HPDE6-E6E7 (cell line): ENCODE data around the gene BTBD16.

ENCODE experiments used
- DNase-seq: peaks from one replicate; pipeline ENCODE4 v3.0.0; 2011; ENCODE audit warnings: missing footprints; ENCODE audit errors: extremely low spot score

Gene BTBD16

GRCh38 chr10:122294511-122295450, 23.7 kb downstream of the BTBD16 start:
- DNase-seq, result no peak

- no peak for DNase-seq
These were observed 24.3 kb downstream of the BTBD16 start for GRCh38 chr10:122295451-122295809.

GRCh38 chr10:122296363-122297120, 25.4 kb downstream of the BTBD16 start:
- no peak for DNase-seq

GRCh38 chr10:122297583-122297982, 26.5 kb downstream of the BTBD16 start:
- DNase-seq, result no peak

- DNase-seq, result no peak
These were observed 27.1 kb downstream of the BTBD16 start for GRCh38 chr10:122298206-122298597.

- peak; percentile 72 for DNase-seq
These were observed 27.7 kb downstream of the BTBD16 start for GRCh38 chr10:122298598-122299301.

GRCh38 chr10:122299423-122300075, 28.5 kb downstream of the BTBD16 start:
- no peak for DNase-seq

GRCh38 chr10:122301055-122301810, 30.1 kb downstream of the BTBD16 start:
- DNase-seq, result no peak

- DNase-seq, result no peak
These were observed 30.7 kb downstream of the BTBD16 start for GRCh38 chr10:122301811-122302115.

- no peak for DNase-seq
These were observed 31.2 kb downstream of the BTBD16 start for GRCh38 chr10:122302315-122302714.

GRCh38 chr10:122303271-122304053, 32.4 kb downstream of the BTBD16 start:
- no peak for DNase-seq

- no peak for DNase-seq
These were observed 33.0 kb downstream of the BTBD16 start for GRCh38 chr10:122304054-122304579.

GRCh38 chr10:122306282-122306681, 35.2 kb downstream of the BTBD16 start:
- DNase-seq, result no peak

- DNase-seq, result no peak
These were observed 35.6 kb downstream of the BTBD16 start for GRCh38 chr10:122306744-122307143.

- DNase-seq, result peak; percentile 77
These were observed 36.7 kb downstream of the BTBD16 start for GRCh38 chr10:122307669-122308416.

GRCh38 chr10:122308417-122309141, 37.5 kb downstream of the BTBD16 start:
- DNase-seq, result no peak

GRCh38 chr10:122310311-122311050, 39.4 kb downstream of the BTBD16 start:
- no peak for DNase-seq

GRCh38 chr10:122311051-122311410, 39.9 kb downstream of the BTBD16 start:
- DNase-seq, result no peak
